NT2/D1 (cell line): ENCODE data around the gene CC2D2A.

Source experiments
- DNase-seq: peaks from one replicate; pipeline ENCODE4 v3.0.0-alpha.2; 2011; ENCODE audit warnings: low read depth, low spot score
- H3K27me3 ChIP-seq: 2 replicates; pipeline ENCODE4 v1.6.0; 2011; ENCODE audit warnings: mild to moderate bottlenecking; ENCODE audit not compliant: insufficient read length, insufficient read depth
- H3K36me3 ChIP-seq: 2 replicates; pipeline ENCODE4 v1.6.1; 2011; ENCODE audit warnings: mild to moderate bottlenecking, low read length, mixed read lengths; ENCODE audit not compliant: insufficient read depth, insufficient read length
- H3K4me1 ChIP-seq: 2 replicates; pipeline ENCODE4 v1.5.1; 2011; ENCODE audit not compliant: insufficient read depth, insufficient read length
- H3K4me3 ChIP-seq: 2 replicates; pipeline ENCODE4 v1.5.1; 2011; ENCODE audit warnings: low read depth; ENCODE audit not compliant: insufficient read length
- H3K9ac ChIP-seq: 2 replicates; pipeline ENCODE4 v1.6.0; 2011; ENCODE audit warnings: low read depth; ENCODE audit not compliant: insufficient read length
- H3K9me3 ChIP-seq: 2 replicates; pipeline ENCODE4 v1.5.1; 2011; ENCODE audit warnings: mild to moderate bottlenecking, low read length; ENCODE audit not compliant: insufficient read depth
- SUZ12 ChIP-seq: IDR thresholded peaks from 2 replicates; pipeline ENCODE4 v1.6.1; 2011; ENCODE audit not compliant: insufficient read length, insufficient read depth; ENCODE audit errors: extremely low read depth
- YY1 ChIP-seq: IDR thresholded peaks from 2 replicates; pipeline ENCODE4 v1.6.1; 2011; ENCODE audit not compliant: insufficient read length, insufficient read depth
- ZNF274 ChIP-seq: IDR thresholded peaks from 2 replicates; pipeline ENCODE4 v1.6.1; 2011; ENCODE audit warnings: mild to moderate bottlenecking, low read depth, low read length

CC2D2A gene

GRCh38 chr4:15585331-15585730, 115.6 kb downstream of the CC2D2A start:
- DNase-seq, result no peak
- H3K9ac ChIP-seq, result no peak overlapping the region
- H3K36me3 ChIP-seq, result peaks cover 14% of the 10 kb centered on the region
- no peaks in the 10 kb centered on the region for H3K9me3 ChIP-seq
- H3K27me3 ChIP-seq, result no peaks in the 10 kb centered on the region
- no peak overlapping the region for H3K4me3 ChIP-seq
- TF ChIP-seq ZNF274, result no peak
- TF ChIP-seq SUZ12, result no peak
- TF ChIP-seq YY1, result no peak
- no peaks in the 10 kb centered on the region for H3K4me1 ChIP-seq

- Histone ChIP-seq H3K27me3 (no peaks in the 10 kb centered on the region), H3K36me3 (peaks cover 15% of the 10 kb centered on the region), H3K9ac (no peak overlapping the region), H3K9me3 (no peaks in the 10 kb centered on the region), H3K4me1 (no peaks in the 10 kb centered on the region), H3K4me3 (no peak overlapping the region)
- TF ChIP-seq YY1, result no peak
- no peak for TF ChIP-seq ZNF274
- TF ChIP-seq SUZ12, result no peak
- no peak for DNase-seq
Observed at GRCh38 chr4:15586066-15586465, 116.4 kb downstream of the CC2D2A start.

- Histone ChIP-seq H3K4me1 (no peaks in the 10 kb centered on the region), H3K27me3 (no peaks in the 10 kb centered on the region), H3K36me3 (peaks cover 15% of the 10 kb centered on the region), H3K9me3 (no peaks in the 10 kb centered on the region), H3K9ac (no peak overlapping the region), H3K4me3 (no peak overlapping the region)
- DNase-seq, result no peak
- TF ChIP-seq ZNF274 (no peak), YY1 (no peak), SUZ12 (no peak)
Observed at GRCh38 chr4:15587649-15588048, 118.0 kb downstream of the CC2D2A start.

GRCh38 chr4:15592799-15593198, 123.1 kb downstream of the CC2D2A start:
- Histone ChIP-seq H3K36me3 (peaks cover 11% of the 10 kb centered on the region), H3K4me1 (no peaks in the 10 kb centered on the region), H3K9ac (no peak overlapping the region), H3K9me3 (no peaks in the 10 kb centered on the region), H3K4me3 (no peak overlapping the region), H3K27me3 (no peaks in the 10 kb centered on the region)
- DNase-seq, result no peak
- TF ChIP-seq YY1, result no peak

- no peak overlapping the region for H3K9ac ChIP-seq
- DNase-seq, result no peak
- no peaks in the 10 kb centered on the region for H3K27me3 ChIP-seq
- no peak overlapping the region for H3K4me3 ChIP-seq
- no peak for TF ChIP-seq ZNF274
- no peak for TF ChIP-seq YY1
- no peak for TF ChIP-seq SUZ12
- no peaks in the 10 kb centered on the region for H3K9me3 ChIP-seq
- no peaks in the 10 kb centered on the region for H3K4me1 ChIP-seq
- peaks cover 25% of the 10 kb centered on the region for H3K36me3 ChIP-seq
Observed at GRCh38 chr4:15598644-15599043, 129.0 kb downstream of the CC2D2A start.

- Histone ChIP-seq H3K27me3 (no peaks in the 10 kb centered on the region), H3K4me3 (no peak overlapping the region), H3K9me3 (no peaks in the 10 kb centered on the region), H3K4me1 (no peaks in the 10 kb centered on the region), H3K9ac (no peak overlapping the region), H3K36me3 (peaks cover 34% of the 10 kb centered on the region)
- TF ChIP-seq YY1 (no peak), SUZ12 (no peak), ZNF274 (no peak)
- no peak for DNase-seq
Observed at GRCh38 chr4:15600176-15600575, 130.5 kb downstream of the CC2D2A start.

- no peaks in the 10 kb centered on the region for H3K27me3 ChIP-seq
- no peaks in the 10 kb centered on the region for H3K9me3 ChIP-seq
- H3K36me3 ChIP-seq, result peaks cover 41% of the 10 kb centered on the region
- H3K4me3 ChIP-seq, result no peak overlapping the region
- H3K9ac ChIP-seq, result no peak overlapping the region
- DNase-seq, result no peak
- TF ChIP-seq SUZ12 (no peak), ZNF274 (no peak), YY1 (no peak)
- H3K4me1 ChIP-seq, result no peaks in the 10 kb centered on the region
Observed at GRCh38 chr4:15601862-15602261, 132.2 kb downstream of the CC2D2A start.

- DNase-seq, result no peak
- Histone ChIP-seq H3K4me1 (no peaks in the 10 kb centered on the region), H3K27me3 (no peaks in the 10 kb centered on the region), H3K9ac (no peak overlapping the region), H3K36me3 (peaks cover 38% of the 10 kb centered on the region), H3K4me3 (no peak overlapping the region), H3K9me3 (no peaks in the 10 kb centered on the region)
- TF ChIP-seq ZNF274 (no peak), SUZ12 (no peak), YY1 (no peak)
Observed at GRCh38 chr4:15605537-15605936, 135.9 kb downstream of the CC2D2A start.
